ENCODE data around the gene MITF. TPM values are rescaled to one million over a fixed set of nuclear protein-coding genes. Genes with fewer than 3 reads are reported as not detected.

Gene MITF
- total RNA-seq, 1 donor from 2014 or later = 6.0 TPM

GRCh38 chr3:69830147-69830546 is 90.9 kb downstream of the MITF start:
- H3K79me2 ChIP-seq (ENCODE audit: insufficient read depth, low read length) = no peaks in the 10 kb centered on the region
- no peaks in the 10 kb centered on the region for H4K20me1 ChIP-seq (ENCODE audit: insufficient read depth, low read length)
- Mint-ChIP-seq H3K4me3 (ENCODE audit: unreplicated experiment) (no peak overlapping the region), H3K27ac (ENCODE audit: unreplicated experiment) (no peak overlapping the region), H3K4me1 (ENCODE audit: low read depth, unreplicated experiment) (no peaks in the 10 kb centered on the region), H3K36me3 (ENCODE audit: low read depth, unreplicated experiment) (no peaks in the 10 kb centered on the region), H3K27me3 (ENCODE audit: low read depth, unreplicated experiment) (no peaks in the 10 kb centered on the region), H3K9me3 (ENCODE audit: unreplicated experiment) (peaks cover 2% of the 10 kb centered on the region)
- DNase-seq (ENCODE audit: low read depth) (no peak), FAIRE-seq (no peak)
- no peak overlapping the region for H3K4me2 ChIP-seq (ENCODE audit: low read length)
- no peak overlapping the region for H2AFZ ChIP-seq (ENCODE audit: low read depth, low read length)
- no peaks in the 10 kb centered on the region for H3K36me3 ChIP-seq (ENCODE audit: insufficient read depth, low read length)
- H3K4me3 ChIP-seq (ENCODE audit: insufficient read depth, low read depth, low read length) = no peak overlapping the region
- H3K9me3 ChIP-seq (ENCODE audit: insufficient read depth, low read depth, low read length) = no peaks in the 10 kb centered on the region
- no peak overlapping the region for H3K27ac ChIP-seq (ENCODE audit: low read depth, low read length)
- TF ChIP-seq, protein P1, sequence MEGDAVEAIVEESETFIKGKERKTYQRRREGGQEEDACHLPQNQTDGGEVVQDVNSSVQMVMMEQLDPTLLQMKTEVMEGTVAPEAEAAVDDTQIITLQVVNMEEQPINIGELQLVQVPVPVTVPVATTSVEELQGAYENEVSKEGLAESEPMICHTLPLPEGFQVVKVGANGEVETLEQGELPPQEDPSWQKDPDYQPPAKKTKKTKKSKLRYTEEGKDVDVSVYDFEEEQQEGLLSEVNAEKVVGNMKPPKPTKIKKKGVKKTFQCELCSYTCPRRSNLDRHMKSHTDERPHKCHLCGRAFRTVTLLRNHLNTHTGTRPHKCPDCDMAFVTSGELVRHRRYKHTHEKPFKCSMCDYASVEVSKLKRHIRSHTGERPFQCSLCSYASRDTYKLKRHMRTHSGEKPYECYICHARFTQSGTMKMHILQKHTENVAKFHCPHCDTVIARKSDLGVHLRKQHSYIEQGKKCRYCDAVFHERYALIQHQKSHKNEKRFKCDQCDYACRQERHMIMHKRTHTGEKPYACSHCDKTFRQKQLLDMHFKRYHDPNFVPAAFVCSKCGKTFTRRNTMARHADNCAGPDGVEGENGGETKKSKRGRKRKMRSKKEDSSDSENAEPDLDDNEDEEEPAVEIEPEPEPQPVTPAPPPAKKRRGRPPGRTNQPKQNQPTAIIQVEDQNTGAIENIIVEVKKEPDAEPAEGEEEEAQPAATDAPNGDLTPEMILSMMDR (IDR thresholded peaks at IDR 0.05; ENCODE audit: insufficient read depth, low read depth, low read length) = no peak
- TF ChIP-seq EZH2 (IDR thresholded peaks at IDR 0.05; ENCODE audit: insufficient read depth, low read length) = no peak
- H3K9ac ChIP-seq (ENCODE audit: low read length) = no peak overlapping the region
- no peaks in the 10 kb centered on the region for H3K27me3 ChIP-seq (ENCODE audit: insufficient read depth, low read length)
- no peaks in the 10 kb centered on the region for H3K4me1 ChIP-seq (ENCODE audit: insufficient read depth, low read length)

GRCh38 chr3:69831737-69832136 is 92.5 kb downstream of the MITF start:
- Mint-ChIP-seq H3K9me3 (ENCODE audit: unreplicated experiment) (peaks cover 2% of the 10 kb centered on the region), H3K27me3 (ENCODE audit: low read depth, unreplicated experiment) (no peaks in the 10 kb centered on the region), H3K27ac (ENCODE audit: unreplicated experiment) (no peak overlapping the region), H3K4me3 (ENCODE audit: unreplicated experiment) (no peak overlapping the region), H3K4me1 (ENCODE audit: low read depth, unreplicated experiment) (no peaks in the 10 kb centered on the region), H3K36me3 (ENCODE audit: low read depth, unreplicated experiment) (no peaks in the 10 kb centered on the region)
- Histone ChIP-seq H3K9me3 (ENCODE audit: insufficient read depth, low read depth, low read length) (no peaks in the 10 kb centered on the region), H3K27me3 (ENCODE audit: insufficient read depth, low read length) (no peaks in the 10 kb centered on the region), H3K79me2 (ENCODE audit: insufficient read depth, low read length) (no peaks in the 10 kb centered on the region), H2AFZ (ENCODE audit: low read depth, low read length) (no peak overlapping the region), H3K27ac (ENCODE audit: low read depth, low read length) (no peak overlapping the region), H4K20me1 (ENCODE audit: insufficient read depth, low read length) (no peaks in the 10 kb centered on the region), H3K9ac (ENCODE audit: low read length) (no peak overlapping the region), H3K4me1 (ENCODE audit: insufficient read depth, low read length) (no peaks in the 10 kb centered on the region), H3K4me3 (ENCODE audit: insufficient read depth, low read depth, low read length) (no peak overlapping the region), H3K4me2 (ENCODE audit: low read length) (no peak overlapping the region), H3K36me3 (ENCODE audit: insufficient read depth, low read length) (no peaks in the 10 kb centered on the region)
- FAIRE-seq = no peak
- no peak for TF ChIP-seq EZH2 (IDR thresholded peaks at IDR 0.05; ENCODE audit: insufficient read depth, low read length)
- TF ChIP-seq, protein P1 (IDR thresholded peaks at IDR 0.05; ENCODE audit: insufficient read depth, low read depth, low read length) = no peak
- DNase-seq (ENCODE audit: low read depth) = no peak

GRCh38 chr3:69833591-69833990 is 94.3 kb downstream of the MITF start:
- no peak for FAIRE-seq
- TF ChIP-seq, protein P1 (IDR thresholded peaks at IDR 0.05; ENCODE audit: insufficient read depth, low read depth, low read length) = no peak
- TF ChIP-seq EZH2 (IDR thresholded peaks at IDR 0.05; ENCODE audit: insufficient read depth, low read length) = no peak
- Mint-ChIP-seq H3K4me1 (ENCODE audit: low read depth, unreplicated experiment) (peaks cover 4% of the 10 kb centered on the region), H3K27me3 (ENCODE audit: low read depth, unreplicated experiment) (no peaks in the 10 kb centered on the region), H3K4me3 (ENCODE audit: unreplicated experiment) (no peak overlapping the region), H3K9me3 (ENCODE audit: unreplicated experiment) (peaks cover 2% of the 10 kb centered on the region), H3K36me3 (ENCODE audit: low read depth, unreplicated experiment) (no peaks in the 10 kb centered on the region), H3K27ac (ENCODE audit: unreplicated experiment) (no peak overlapping the region)
- H2AFZ ChIP-seq (ENCODE audit: low read depth, low read length) = no peak overlapping the region
- H4K20me1 ChIP-seq (ENCODE audit: insufficient read depth, low read length) = no peaks in the 10 kb centered on the region
- H3K4me2 ChIP-seq (ENCODE audit: low read length) = no peak overlapping the region
- no peak overlapping the region for H3K9ac ChIP-seq (ENCODE audit: low read length)
- no peak overlapping the region for H3K27ac ChIP-seq (ENCODE audit: low read depth, low read length)
- H3K4me1 ChIP-seq (ENCODE audit: insufficient read depth, low read length) = peaks cover 3% of the 10 kb centered on the region
- H3K79me2 ChIP-seq (ENCODE audit: insufficient read depth, low read length) = no peaks in the 10 kb centered on the region
- DNase-seq (ENCODE audit: low read depth) = no peak
- H3K36me3 ChIP-seq (ENCODE audit: insufficient read depth, low read length) = no peaks in the 10 kb centered on the region
- H3K4me3 ChIP-seq (ENCODE audit: insufficient read depth, low read depth, low read length) = no peak overlapping the region
- no peaks in the 10 kb centered on the region for H3K9me3 ChIP-seq (ENCODE audit: insufficient read depth, low read depth, low read length)
- no peaks in the 10 kb centered on the region for H3K27me3 ChIP-seq (ENCODE audit: insufficient read depth, low read length)
